ENCODE measurements around the gene SIDT2.
"Not testable (repeated sequence)": the region's sequence is repeated elsewhere in the genome, so short reads cannot be mapped to it uniquely, and the experiment has no call there.

Gene SIDT2

GRCh38 chr11:117205211-117205818, 26.8 kb downstream of the SIDT2 start:
- DNase-seq, result no peak

GRCh38 chr11:117206111-117206510, 27.6 kb downstream of the SIDT2 start:
- DNase-seq, result not testable (repeated sequence)

GRCh38 chr11:117206859-117207258, 28.3 kb downstream of the SIDT2 start:
- not testable (repeated sequence) for DNase-seq

GRCh38 chr11:117207481-117207880, 28.9 kb downstream of the SIDT2 start:
- not testable (repeated sequence) for DNase-seq

- DNase-seq, result not testable (repeated sequence)
Observed at GRCh38 chr11:117208710-117209109, 30.2 kb downstream of the SIDT2 start.

GRCh38 chr11:117209351-117210125, 31.0 kb downstream of the SIDT2 start:
- DNase-seq, result not testable (repeated sequence)

GRCh38 chr11:117210620-117211019, 32.1 kb downstream of the SIDT2 start:
- DNase-seq, result no peak

GRCh38 chr11:117212697-117213355, 34.3 kb downstream of the SIDT2 start:
- no peak for DNase-seq

- DNase-seq, result no peak
Observed at GRCh38 chr11:117214404-117215110, 36.0 kb downstream of the SIDT2 start.

- DNase-seq, result no peak
Observed at GRCh38 chr11:117217141-117218084, 38.9 kb downstream of the SIDT2 start.

- no peak for DNase-seq
Observed at GRCh38 chr11:117218133-117218915, 39.8 kb downstream of the SIDT2 start.

- DNase-seq, result no peak
Observed at GRCh38 chr11:117219001-117219400, 40.5 kb downstream of the SIDT2 start.

- DNase-seq, result no peak
Observed at GRCh38 chr11:117219455-117219854, 40.9 kb downstream of the SIDT2 start.

GRCh38 chr11:117219995-117220394, 41.5 kb downstream of the SIDT2 start:
- DNase-seq, result no peak

GRCh38 chr11:117220568-117220967, 42.0 kb downstream of the SIDT2 start:
- no peak for DNase-seq

- DNase-seq, result no peak
Observed at GRCh38 chr11:117220999-117221774, 42.6 kb downstream of the SIDT2 start.

GRCh38 chr11:117221775-117222517, 43.4 kb downstream of the SIDT2 start:
- DNase-seq, result no peak

- no peak for DNase-seq
Observed at GRCh38 chr11:117222991-117223740, 44.6 kb downstream of the SIDT2 start.
